WTC11 (cell line): Measurements from ENCODE around the gene HELZ. TPM values are rescaled to one million over a fixed set of nuclear protein-coding genes. Genes with fewer than 3 reads are reported as not detected.

Source experiments
- ATAC-seq: fragments of 200-7000 bp; cut with Tn5 transposase; 2 replicates; pipeline ENCODE4 v1.10.0; 2021; ENCODE audit warnings: mild to moderate bottlenecking, moderate library complexity
- CTCF ChIA-PET: fragments of 300-600 bp; sonication (Branson Sonifier 250); formaldehyde crosslinking; loops from one replicate; lab custom pipeline; 2021; ENCODE audit warnings: antibody characterized with exemption; lab: Charles Lee
- POLR2A ChIA-PET: fragments of 350-600 bp; sonication (Branson Sonifier 250); formaldehyde crosslinking; loops from one replicate; lab custom pipeline; 2021; ENCODE audit warnings: antibody characterized with exemption; lab: Charles Lee
- DNase-seq: peaks from one replicate; pipeline ENCODE4 v3.0.0; 2021; ENCODE audit warnings: low spot score
- H3K27ac Mint-ChIP-seq: 2 replicates; pipeline ENCODE4 v1.8.0; 2021; ENCODE audit warnings: mixed read lengths
- H3K27me3 Mint-ChIP-seq: 2 replicates; pipeline ENCODE4 v1.8.0; 2021; ENCODE audit warnings: low read depth, mild to moderate bottlenecking, moderate library complexity, mixed read lengths
- H3K36me3 Mint-ChIP-seq: 2 replicates; pipeline ENCODE4 v1.8.0; 2021; ENCODE audit warnings: mixed read lengths
- H3K4me1 Mint-ChIP-seq: 2 replicates; pipeline ENCODE4 v1.8.0; 2022; ENCODE audit warnings: mixed read lengths
- H3K4me3 Mint-ChIP-seq: 2 replicates; pipeline ENCODE4 v1.8.0; 2021; ENCODE audit warnings: mild to moderate bottlenecking, moderate library complexity, mixed read lengths
- H3K9me3 Mint-ChIP-seq: 2 replicates; pipeline ENCODE4 v1.8.0; 2021; ENCODE audit warnings: mixed read lengths
- AR ChIP-seq: fragments of 250-450 bp; sonication (Bioruptor Pico); IDR thresholded peaks from 2 replicates; pipeline ENCODE4 v1.9.0; 2021; ENCODE audit warnings: mild to moderate bottlenecking
- ATF1 ChIP-seq: sonication (generic); formaldehyde crosslinking; IDR thresholded peaks from 2 replicates; pipeline ENCODE4 v1.8.1; 2023; ENCODE audit warnings: mild to moderate bottlenecking, moderate library complexity, missing genetic modification reagents
- ATF3 ChIP-seq: sonication (generic); formaldehyde crosslinking; conservative IDR thresholded peaks from 2 replicates; pipeline ENCODE4 v1.8.1; 2022; ENCODE audit warnings: mild to moderate bottlenecking, missing genetic modification reagents
- ATF6 ChIP-seq: sonication (generic); formaldehyde crosslinking; IDR thresholded peaks from 2 replicates; pipeline ENCODE4 v1.8.1; 2023; ENCODE audit warnings: mild to moderate bottlenecking, missing genetic modification reagents
- CTCF ChIP-seq: fragments of 200-600 bp; IDR thresholded peaks from 2 replicates; pipeline ENCODE4 v1.8.0; 2022; ENCODE audit warnings: antibody characterized with exemption
- E2F4 ChIP-seq: sonication (generic); formaldehyde crosslinking; IDR thresholded peaks from 2 replicates; pipeline ENCODE4 v1.8.1; 2022; ENCODE audit warnings: low read depth, mild to moderate bottlenecking, moderate library complexity, missing genetic modification reagents, borderline replicate concordance
- ERG ChIP-seq: fragments of 250-450 bp; sonication (Bioruptor Pico); IDR thresholded peaks from 2 replicates; pipeline ENCODE4 v1.8.0; 2021; ENCODE audit warnings: mild to moderate bottlenecking
- GRHL2 ChIP-seq: fragments of 250-450 bp; sonication (Bioruptor Pico); IDR thresholded peaks from 2 replicates; pipeline ENCODE4 v1.8.0; 2022; ENCODE audit warnings: mild to moderate bottlenecking, moderate library complexity; ENCODE audit not compliant: insufficient replicate concordance, severe bottlenecking
- GTF2I ChIP-seq: fragments of 250-450 bp; sonication (Bioruptor Pico); conservative IDR thresholded peaks from 2 replicates; pipeline ENCODE4 v1.4.0; 2021; ENCODE audit warnings: mild to moderate bottlenecking
- JAZF1 ChIP-seq: fragments of 250-450 bp; sonication (Bioruptor Pico); IDR thresholded peaks from 2 replicates; pipeline ENCODE4 v1.9.0; 2021; ENCODE audit warnings: moderate library complexity, mild to moderate bottlenecking, inconsistent platforms
- MAX ChIP-seq: sonication (generic); formaldehyde crosslinking; IDR thresholded peaks from 2 replicates; pipeline ENCODE4 v1.8.0; 2022; ENCODE audit warnings: mild to moderate bottlenecking, missing genetic modification reagents
- PREB ChIP-seq: sonication (generic); formaldehyde crosslinking; IDR thresholded peaks from 2 replicates; pipeline ENCODE4 v1.8.1; 2022; ENCODE audit warnings: mild to moderate bottlenecking, missing genetic modification reagents, moderate library complexity, borderline replicate concordance
- RELA ChIP-seq: sonication (generic); formaldehyde crosslinking; IDR thresholded peaks from 2 replicates; pipeline ENCODE4 v1.8.1; 2022; ENCODE audit warnings: missing genetic modification reagents, mild to moderate bottlenecking, borderline replicate concordance
- SMAD4 ChIP-seq: sonication (generic); formaldehyde crosslinking; IDR thresholded peaks from 2 replicates; pipeline ENCODE4 v1.8.0; 2022; ENCODE audit warnings: mild to moderate bottlenecking, missing genetic modification reagents
- USF2 ChIP-seq: sonication (generic); formaldehyde crosslinking; IDR thresholded peaks from 2 replicates; pipeline ENCODE4 v1.8.1; 2023; ENCODE audit warnings: mild to moderate bottlenecking, missing genetic modification reagents, moderate library complexity
- ZBTB43 ChIP-seq: sonication (generic); formaldehyde crosslinking; IDR thresholded peaks from 2 replicates; pipeline ENCODE4 v1.8.1; 2023; ENCODE audit warnings: mild to moderate bottlenecking, missing genetic modification reagents
- total RNA-seq: library from RNA; stranded (reverse); gene quantifications from 3 replicates; pipeline ENCODE4 v1.2.3, GENCODE V29; 2021

Gene HELZ
- total RNA-seq, 1 experiment from 2014 or later, result 49.1 TPM

GRCh38 chr17:67025216-67025792 lies 219.7 kb downstream of the HELZ start:
- Mint-ChIP-seq H3K27ac (no peak overlapping the region), H3K36me3 (no peaks in the 10 kb centered on the region)
- ChIA-PET CTCF (interaction anchor here (0.7 to 1.6 kb wide), 2 partner anchors 9 to 30 kb away, joined by 3 to 10 read pairs; no protein-coding TSS in a partner anchor), POLR2A (no interaction called here)
- no peak for TF ChIP-seq ATF3 (CRISPR knock-in tag)
- no peak for TF ChIP-seq SMAD4 (CRISPR knock-in tag)
- no peak for TF ChIP-seq JAZF1 (CRISPR knock-in tag)
- TF ChIP-seq ATF1 (CRISPR knock-in tag), result no peak
- TF ChIP-seq PREB (CRISPR knock-in tag), result no peak
- TF ChIP-seq USF2, result no peak
- no peak for TF ChIP-seq ZBTB43 (CRISPR knock-in tag)
- TF ChIP-seq GTF2I, result no peak
- TF ChIP-seq ERG (CRISPR knock-in tag), result no peak
- TF ChIP-seq GRHL2, result no peak
- TF ChIP-seq AR (CRISPR knock-in tag), result no peak
- TF ChIP-seq RELA, result no peak
- TF ChIP-seq CTCF, result no peak
- TF ChIP-seq, all 79 proteins: peak for 0
- ATAC-seq, result no peak
- no peak for DNase-seq
- Mint-ChIP-seq H3K4me3 (no peak overlapping the region), H3K27me3 (no peaks in the 10 kb centered on the region), H3K4me1 (no peaks in the 10 kb centered on the region), H3K9me3 (no peaks in the 10 kb centered on the region)

- ATAC-seq (no peak; the same call in 1 of the 2 replicates), DNase-seq (no peak)
- Mint-ChIP-seq H3K9me3 (no peaks in the 10 kb centered on the region), H3K4me3 (no peak overlapping the region), H3K36me3 (no peaks in the 10 kb centered on the region), H3K27me3 (no peaks in the 10 kb centered on the region), H3K4me1 (peaks cover 2% of the 10 kb centered on the region), H3K27ac (no peak overlapping the region)
- ChIA-PET CTCF (interaction anchor here (0.5 to 1.6 kb wide), 2 partner anchors 9 to 211 kb away, joined by 4 to 10 read pairs; no protein-coding TSS in a partner anchor), POLR2A (no interaction called here)
- TF ChIP-seq MAX (CRISPR knock-in tag) (no peak), ATF6 (no peak), AR (CRISPR knock-in tag) (no peak), E2F4 (CRISPR knock-in tag) (no peak)
These were observed 220.3 kb downstream of the HELZ start for GRCh38 chr17:67024736-67025135.
